CMK (cell line): ENCODE measurements around the gene CEP112.

Experiments used
- DNase-seq: peaks from one replicate; pipeline ENCODE4 v3.0.0-alpha.2; 2010; ENCODE audit warnings: low read depth

The CEP112 gene

DNA sequence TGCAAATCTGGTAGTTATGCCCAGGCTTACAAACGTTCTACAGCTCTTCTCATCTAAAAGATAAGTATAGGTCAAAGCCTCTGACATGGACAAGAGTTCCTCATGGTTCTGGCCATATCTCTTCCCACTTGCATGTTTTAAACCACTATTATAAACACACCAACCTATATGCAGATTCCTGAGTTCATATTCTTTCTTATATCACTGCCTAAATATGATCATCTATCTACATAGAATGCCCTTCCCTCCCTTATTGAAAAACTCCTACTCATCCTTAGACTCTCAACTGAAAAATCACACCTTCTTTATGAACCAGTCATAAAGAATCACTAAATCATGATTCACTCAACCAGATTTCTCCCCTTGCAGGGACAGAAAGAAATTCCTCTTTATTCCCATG, 128.2 kb downstream of the CEP112 start:
- no peak for DNase-seq

DNA sequence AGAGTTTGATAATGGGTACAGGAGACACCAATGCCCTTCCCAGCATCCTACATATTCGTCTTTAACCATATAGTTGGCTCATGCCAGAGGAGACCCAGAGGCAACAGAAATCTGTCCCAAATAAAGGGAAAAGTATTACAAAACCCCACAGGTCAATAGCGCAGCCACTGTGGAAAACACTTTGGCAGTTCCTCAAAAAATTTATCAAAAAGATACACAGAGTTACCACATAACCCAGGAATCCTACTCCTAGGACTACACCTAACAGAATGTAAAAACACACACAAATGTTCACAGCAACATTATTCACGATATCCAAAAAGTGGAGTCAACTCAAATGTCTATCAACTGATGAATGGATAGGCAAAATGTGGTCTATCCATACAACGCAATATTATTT, 135.8 kb downstream of the CEP112 start:
- no peak for DNase-seq

DNA sequence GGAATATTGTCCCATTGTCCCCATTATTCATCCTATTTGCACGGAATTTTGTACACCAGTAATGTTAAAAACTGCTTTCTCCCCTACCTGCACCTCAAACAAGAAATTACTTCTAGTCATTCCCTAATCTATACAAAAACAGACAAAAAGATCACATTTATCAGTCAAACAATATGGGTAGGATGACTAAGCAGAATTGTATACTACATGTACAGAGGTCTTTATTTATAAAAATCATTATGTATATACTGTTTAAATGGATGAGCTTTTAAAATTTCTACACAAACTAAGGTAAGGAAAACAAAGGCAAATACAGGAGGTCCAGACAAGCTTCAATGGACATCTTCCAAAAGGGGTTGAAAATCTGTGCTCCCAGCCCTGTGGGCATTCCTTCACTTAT, 137.7 kb downstream of the CEP112 start:
- DNase-seq, result no peak

DNA sequence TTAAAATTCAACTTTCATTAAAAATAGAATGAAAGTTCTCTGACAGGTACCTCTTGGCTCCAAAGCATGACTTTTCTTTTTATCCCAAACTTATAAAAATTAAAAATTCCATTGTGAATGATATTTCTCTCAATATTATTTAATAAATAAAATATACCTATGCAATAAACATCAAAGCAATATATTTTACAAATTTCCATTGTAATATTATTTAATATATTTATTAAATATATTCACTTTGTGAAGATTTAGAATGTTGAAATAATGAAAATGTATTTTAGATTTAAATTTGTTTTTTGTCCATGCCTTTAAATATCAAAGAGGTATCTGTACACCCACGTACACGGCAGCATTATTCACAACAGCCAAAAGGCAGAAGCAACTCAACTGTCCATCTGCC, 147.8 kb downstream of the CEP112 start:
- no peak for DNase-seq

DNA sequence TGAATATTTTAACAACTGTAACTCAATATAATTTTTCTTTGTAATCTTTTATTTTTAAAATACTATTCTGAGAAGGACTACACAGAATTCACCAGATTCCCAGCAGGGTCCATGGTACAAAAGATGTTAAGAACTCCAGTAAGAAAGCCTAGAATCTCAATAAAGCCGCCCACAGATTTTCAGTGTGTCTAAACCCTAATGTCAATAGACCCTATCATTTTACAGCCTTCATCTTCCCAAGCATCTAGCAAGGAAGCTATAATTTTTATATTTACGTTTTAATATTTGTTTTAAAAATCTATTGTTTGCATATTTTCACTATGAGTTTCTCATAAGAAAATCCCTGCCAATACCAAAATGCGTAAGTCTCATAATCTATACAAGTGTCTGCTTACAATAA, 148.5 kb downstream of the CEP112 start:
- DNase-seq, result no peak

DNA sequence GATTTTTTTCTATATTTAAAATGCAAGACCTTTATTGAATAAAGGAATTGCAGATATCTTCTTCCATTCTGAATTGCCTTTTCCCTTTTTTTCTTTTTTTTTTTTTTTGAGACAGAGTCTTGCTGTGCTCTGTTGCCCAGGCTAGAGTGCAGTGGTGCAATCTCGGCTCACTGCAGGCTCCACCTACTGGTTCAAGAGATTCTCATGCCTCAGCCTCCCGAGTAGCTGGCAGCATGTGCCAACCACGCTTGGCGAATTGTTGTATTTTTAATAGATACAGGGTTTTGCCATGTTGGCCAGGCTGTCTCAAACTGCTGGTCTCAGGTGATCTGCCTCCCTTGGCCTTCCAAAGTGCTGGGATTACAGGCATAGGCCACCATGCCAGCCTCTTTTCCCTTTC, 151.5 kb downstream of the CEP112 start:
- DNase-seq, result no peak

DNA sequence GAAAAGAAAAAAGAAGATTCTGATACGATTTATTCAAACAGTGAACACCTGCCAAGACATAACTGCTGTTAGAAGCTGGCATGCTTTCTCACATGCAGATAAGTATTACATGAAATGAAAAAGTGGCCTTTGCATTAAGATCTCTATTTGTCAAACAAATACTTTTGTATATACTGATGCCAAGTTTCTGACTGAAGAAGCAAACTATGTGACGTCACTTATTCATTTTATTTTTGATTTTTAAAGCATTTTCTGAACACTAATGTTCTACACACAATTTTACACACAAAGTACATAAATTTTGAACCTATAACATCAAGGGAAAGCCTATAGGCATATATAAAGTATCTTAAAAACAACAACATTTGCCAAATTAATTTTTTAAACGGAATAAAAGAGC, 153.8 kb downstream of the CEP112 start:
- DNase-seq, result no peak

DNA sequence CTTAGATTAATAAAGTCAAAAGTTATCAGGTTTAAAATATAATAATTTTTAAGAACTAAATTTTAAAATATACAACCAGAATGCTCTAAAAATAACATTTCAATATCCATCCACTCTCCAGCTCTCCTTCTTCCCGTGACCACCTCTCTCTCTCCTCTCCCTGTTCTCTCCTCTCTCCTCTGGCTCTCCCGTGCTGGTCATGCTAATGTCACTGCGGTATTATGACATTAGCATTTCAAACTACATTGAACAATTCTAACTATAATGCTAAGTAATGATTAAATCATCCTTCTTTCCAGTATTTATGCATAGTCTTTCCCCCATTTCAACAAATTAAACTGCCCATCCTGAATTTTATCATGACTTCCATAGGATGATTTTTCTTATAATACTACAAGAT, 154.7 kb downstream of the CEP112 start:
- no peak for DNase-seq

DNA sequence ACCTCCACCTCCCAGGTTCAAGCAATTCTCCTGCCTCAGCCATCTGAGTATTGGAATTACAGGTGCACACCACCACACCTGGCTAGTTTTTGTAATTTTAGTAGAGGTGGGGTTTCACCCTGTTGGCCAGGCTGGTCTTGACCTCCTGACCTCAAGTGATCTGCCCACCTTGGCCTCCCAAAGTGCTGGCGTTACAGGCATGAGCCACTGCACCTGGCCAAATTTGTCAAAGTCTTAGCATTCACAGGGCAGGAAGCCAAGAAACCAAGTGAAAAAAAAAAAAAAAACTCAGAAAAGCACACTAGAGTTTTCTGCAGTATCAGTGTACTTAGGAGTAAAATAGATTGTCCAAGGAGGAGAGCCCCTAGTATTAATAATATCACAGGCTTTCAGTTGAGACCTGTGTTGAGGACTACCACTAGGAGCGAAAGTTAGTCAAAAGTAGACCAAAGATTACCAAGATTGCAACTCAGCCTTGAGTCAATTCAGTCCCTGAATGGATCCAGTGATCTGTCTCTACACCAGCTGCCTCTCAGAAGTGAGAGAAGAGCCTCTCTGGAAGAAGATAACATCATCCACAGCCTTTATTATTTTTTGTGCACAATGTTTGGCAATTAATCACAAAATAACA, 159.7 kb downstream of the CEP112 start:
- no peak for DNase-seq

DNA sequence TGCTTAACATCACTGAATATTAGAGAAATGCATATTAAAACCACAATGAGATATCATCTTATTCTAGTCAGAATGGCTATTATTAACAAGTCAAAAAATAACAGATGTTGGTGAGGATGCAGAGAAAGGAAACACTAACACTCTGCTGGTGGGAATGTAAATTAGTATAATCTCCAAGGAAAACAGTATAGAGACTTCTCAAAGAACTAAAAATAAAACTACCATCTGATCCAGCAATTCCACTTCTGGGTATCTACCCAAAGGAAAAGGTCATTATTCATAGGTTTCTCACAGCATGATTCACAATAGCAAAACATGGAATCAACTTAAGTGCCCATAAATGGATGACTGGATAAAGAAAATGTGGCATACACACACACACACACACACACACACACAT, 166.4 kb downstream of the CEP112 start:
- no peak for DNase-seq

DNA sequence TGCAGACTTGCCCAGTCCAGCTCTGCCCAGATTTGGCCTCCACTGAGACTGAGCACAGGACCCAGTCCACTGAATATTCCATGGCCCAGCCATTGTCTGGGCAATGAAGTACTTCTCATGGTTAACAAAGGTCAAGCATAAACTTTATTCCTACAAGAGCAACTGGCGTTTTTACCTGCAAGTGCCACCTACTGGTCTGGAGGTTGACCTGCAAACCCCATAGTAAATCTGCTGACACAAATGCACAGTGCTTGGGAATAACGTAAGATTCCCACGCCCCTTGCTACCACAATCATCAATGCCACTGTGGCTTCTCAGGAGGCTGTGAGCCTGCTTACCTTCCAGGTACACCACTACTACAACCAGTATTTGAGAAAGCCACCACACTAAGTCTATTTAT, 170.2 kb downstream of the CEP112 start:
- no peak for DNase-seq

DNA sequence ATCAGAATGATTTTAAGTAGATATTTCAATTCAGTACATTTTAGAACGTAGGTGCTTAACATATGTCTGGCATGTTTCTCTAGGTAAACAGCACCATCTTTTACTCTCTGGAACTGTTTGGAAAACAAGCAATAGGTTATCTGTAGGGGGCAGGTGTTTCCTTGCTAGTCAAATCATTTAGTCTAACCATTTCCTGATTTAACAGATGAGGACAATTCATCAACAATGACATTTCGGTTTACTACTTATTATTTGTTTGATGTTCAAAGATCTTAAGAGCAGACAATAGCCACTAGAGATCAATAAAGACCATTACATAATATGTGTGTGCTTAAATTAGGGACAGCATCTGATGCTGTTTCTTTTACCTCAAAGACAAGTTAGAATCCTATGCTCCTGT, 173.1 kb downstream of the CEP112 start:
- DNase-seq, result no peak

DNA sequence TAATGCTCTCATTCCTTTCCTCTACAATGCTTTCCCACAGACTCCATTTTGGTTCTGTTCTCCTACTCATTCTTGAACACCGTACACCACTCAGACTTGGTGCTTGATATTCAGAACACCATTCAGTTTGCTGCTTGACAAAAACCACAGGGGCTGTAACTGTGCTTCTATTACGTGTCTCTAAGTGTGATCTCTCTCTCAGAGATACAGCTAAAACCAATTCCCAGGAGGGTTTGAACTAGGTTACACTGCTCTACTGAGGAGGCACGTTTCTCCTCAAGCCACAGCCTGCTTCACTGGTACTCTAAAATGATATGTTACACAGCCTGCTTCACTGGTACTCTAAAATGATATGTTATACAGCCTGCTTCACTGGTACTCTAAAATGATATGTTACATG, 175.7 kb downstream of the CEP112 start:
- no peak for DNase-seq

DNA sequence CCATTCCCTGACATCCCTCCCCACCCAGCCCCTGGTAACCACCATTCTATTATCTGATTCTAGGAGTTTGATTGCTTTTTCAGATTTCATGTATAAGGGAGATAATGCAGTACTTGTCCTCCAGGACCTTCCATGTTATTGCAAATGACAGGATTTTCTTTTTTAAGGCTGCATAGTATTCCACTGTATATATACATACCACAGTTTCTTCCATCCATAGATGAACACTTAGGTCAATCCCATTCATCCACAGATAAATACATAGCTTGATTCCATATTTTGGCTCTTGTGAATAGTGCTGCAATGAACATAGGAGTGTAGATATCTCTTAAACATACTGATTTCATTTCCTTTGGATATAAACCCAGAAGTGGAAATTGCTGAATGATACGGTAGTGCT, 183.3 kb downstream of the CEP112 start:
- no peak for DNase-seq

DNA sequence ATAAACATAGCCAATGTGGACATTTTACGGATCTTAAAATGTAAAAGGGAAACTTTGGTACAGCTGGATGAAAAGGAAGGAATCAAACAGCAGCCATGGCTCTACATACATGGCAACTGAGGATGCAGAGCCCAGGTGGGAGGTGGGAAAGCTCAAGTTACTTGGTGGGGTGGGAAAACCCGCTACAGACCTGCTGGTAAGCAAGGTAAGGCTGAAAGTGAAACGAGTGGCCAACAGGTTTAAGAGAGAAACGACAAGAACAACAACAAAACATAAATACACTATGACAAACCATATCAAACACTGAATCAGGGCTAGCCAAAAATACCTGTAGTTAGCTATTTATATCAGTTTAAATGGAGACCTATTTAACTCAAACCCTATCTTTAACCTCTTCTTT, 185.3 kb downstream of the CEP112 start:
- no peak for DNase-seq

DNA sequence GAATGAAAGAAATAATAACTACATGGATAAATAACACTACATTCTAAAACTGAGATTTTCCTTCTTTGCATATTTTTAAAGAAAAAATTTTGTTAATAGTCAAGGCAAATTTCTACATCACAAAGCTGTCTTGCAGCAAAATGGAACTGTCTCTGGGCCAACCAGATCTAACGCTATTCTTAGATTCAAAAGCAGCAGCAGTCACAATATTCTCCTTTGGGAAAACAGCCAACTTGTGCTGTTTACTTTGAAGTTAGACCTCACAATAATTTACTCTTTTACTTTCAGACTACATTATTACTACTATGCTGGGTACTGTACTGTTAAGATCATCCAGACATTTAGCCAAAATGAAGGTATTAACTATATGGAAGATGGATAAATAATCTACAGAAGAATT, 189.1 kb downstream of the CEP112 start:
- DNase-seq, result no peak

DNA sequence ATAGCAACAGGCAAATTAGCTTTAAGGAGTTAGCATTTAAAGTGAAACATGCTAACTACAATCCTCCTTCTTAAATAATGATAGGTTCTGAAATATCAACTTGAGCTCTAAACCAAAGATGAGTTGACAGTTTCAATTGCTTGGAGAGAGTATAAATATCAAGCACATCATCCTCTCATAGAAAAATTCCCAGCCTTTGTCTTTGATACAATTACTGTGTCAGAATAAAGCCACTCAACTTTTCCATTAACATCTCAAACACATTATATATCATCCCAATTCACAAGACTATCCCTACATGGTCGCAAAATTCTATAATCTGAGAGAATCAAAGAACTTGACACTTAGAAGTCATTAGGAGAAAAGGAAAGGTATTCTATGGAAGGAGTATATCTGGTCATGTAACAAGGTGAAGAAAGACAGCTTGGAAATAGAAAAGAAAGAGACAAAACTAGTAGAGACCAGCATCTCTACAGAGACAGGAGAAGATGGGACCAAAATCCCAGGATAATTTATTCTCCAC, 189.8 kb downstream of the CEP112 start:
- no peak for DNase-seq

DNA sequence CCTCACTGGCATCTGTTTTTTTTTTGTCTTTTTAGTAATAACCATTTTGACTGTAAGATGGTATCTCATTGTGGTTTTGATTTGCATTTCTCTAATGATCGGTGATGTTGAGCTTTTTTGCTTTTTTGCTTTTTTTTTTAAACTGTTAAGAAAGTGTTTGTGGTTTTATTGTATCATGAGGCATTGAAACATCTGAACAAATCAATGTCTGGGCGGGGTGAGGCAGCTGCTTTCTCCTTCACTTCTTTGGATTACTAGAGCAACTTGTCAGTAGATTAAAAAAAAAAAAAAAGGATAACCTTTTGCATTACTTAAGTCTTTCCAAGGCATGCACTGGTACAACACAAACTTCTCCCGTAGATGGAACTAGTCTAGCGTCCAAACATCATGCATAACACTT, 191.7 kb downstream of the CEP112 start:
- no peak for DNase-seq

DNA sequence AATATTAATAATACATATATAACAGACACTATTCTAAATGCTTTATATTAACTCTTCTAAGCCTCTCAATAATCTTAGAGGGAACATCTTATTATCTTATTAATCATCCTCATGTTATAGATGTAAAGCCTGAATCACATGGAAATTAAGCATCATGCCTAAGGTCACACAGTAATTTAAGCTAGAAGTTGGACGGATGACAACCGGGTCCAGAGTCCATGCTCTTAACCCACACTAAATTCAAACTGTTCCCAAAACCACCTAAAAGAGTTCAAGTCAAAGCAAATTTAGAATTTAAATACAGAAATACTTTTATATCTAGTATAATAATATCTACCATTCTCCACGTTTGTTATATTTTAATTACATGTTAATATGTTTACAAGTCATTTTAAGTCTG, 193.3 kb downstream of the CEP112 start:
- no peak for DNase-seq

DNA sequence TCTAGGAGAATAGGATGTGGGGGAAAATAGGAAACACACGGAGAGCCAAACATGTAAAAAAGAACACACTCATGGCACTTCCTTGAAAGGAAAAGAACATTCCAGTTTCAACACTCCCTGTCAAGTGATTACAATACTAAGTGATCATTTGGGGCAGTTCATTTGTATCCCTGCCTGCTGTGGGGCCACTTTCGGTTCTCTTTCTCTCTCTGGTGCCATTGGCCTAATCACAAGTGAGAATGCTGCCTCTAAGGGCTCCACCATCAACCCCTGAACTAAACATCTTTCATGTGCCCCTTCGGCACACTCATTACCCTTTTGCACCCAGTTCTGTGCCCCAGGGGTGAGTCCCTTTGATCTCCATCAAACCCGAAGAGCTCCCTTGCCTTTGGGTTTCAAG, 197.3 kb downstream of the CEP112 start:
- no peak for DNase-seq

DNA sequence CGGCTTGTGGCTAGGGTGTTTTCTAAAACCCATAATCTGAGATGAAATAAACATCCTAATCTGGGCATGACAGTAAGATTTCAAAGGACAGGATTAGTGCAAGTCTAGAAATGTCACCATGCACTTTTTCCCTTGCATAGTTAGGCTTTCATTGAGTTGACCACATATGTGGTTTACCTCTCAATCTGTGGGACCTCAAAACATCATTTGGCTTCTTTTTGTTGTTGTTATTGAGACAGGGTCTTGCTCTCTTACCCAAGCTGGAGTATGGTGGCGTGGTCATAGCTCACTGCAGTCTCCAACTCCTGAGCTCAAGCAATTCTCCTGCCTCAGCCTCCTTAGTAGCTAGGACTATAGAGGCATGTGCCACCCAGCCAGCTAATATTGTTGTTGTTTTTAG, 197.8 kb downstream of the CEP112 start:
- DNase-seq, result no peak

DNA sequence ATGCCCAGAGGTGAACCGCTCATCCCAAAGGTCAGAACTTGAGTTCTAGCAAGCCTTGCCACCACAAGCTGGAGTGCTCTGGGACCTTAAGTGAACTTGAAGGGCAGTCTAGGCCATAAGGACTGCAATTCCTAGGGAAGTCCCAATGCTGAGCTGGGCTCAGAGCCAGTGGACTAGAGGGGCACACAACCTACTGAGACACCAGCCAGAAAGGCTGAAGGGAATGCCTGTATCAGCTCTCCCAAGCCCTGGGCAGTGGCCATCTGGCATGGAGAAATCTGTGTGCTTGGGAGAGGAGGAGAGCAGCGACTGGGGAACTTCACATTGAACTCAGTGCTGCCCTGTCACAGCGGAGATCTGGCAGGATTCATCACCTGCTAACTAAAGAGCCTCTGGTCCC, 201.3 kb downstream of the CEP112 start:
- no peak for DNase-seq

DNA sequence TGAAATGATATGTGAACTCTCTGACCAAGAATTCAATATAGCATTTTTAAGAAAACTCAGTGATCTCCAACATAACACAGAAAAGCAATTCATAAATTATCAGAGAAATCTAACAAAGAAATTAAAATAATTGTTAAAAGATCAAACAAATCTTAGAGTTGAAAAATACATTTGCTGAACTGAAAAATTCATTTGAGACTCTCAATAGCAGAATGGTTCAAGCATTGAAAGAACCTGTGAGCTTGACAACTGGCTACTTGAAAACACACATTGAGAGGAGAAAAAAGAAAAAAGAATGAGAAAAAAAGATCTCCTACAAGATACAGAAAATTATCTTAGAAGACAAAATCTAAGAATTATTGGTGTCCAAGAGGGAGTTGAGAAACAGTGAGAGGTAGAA, 203.5 kb downstream of the CEP112 start:
- no peak for DNase-seq

DNA sequence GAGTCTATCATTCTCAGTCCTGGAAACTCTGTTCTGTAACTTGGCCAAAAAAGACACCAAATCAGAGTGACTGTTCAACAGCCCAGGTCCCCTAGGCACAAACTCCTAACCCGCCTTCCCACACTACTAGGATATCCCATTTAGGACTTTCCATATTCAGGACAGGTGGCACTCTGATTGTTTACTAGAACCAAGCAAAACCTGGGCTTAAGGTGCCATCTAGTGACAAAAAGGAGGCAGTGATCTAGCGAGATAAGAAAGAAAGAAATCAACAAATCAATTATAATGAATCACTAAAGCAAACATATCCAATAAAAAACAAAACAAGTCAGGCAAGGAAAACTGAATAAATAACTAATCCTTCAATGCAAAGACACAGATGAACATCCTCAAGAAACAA, 203.9 kb downstream of the CEP112 start:
- no peak for DNase-seq

DNA sequence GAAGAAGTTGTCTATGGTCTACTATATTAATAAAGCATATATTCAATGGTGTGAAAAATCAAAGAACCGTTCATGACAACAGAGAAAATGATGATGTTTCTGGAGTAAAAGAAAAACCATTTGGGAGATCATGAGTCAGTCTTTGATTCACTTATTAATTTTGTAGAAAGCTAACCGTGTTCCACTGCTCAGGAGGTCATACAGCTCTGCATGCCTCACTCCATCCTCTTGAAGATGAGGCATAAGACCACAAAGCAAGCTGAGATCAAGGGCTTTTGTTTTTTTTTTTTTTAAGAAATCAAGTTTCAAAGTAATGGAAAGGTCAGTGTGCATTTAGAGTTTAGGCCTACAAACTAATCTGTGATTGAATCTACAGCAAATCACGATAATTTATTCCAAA, 206.4 kb downstream of the CEP112 start:
- DNase-seq, result no peak
